Measurements from ENCODE around the gene CRYAB. TPM values are rescaled to one million over a fixed set of nuclear protein-coding genes. Genes with fewer than 3 reads are reported as not detected.

Gene CRYAB

GRCh38 chr11:111860257-111860656 is 51.3 kb downstream of the CRYAB start:
- Histone ChIP-seq H4K8ac (ENCODE audit: low read length) (no peak overlapping the region), H3K18ac (ENCODE audit: low read depth in 1 of 2, low read length in 2 of 2) (no peak overlapping the region), H3K23ac (ENCODE audit: low read length in 2 of 2) (no peak overlapping the region), H2AK5ac (ENCODE audit: low read length, severe bottlenecking) (no peak overlapping the region), H3K27ac (ENCODE audit: low read length, poor library complexity, severe bottlenecking) (no peak overlapping the region), H3K9me3 (ENCODE audit: control insufficient read depth, low read length) (no peaks in the 10 kb centered on the region), H2BK15ac (ENCODE audit: low read depth, poor library complexity, severe bottlenecking) (no peak overlapping the region), H2BK5ac (ENCODE audit: low read depth, low read length, poor library complexity, severe bottlenecking) (no peak overlapping the region), H3K36me3 (ENCODE audit: control insufficient read depth in 1 of 2, insufficient read depth in 2 of 2, low read depth in 1 of 2, low read length in 2 of 2) (peaks cover 16 to 64% of the 10 kb centered on the region in 2 experiments), H3K27me3 (ENCODE audit: control insufficient read depth in 1 of 2, insufficient read depth in 1 of 2, low read length in 2 of 2) (no peaks in the 10 kb centered on the region), H2AFZ (ENCODE audit: low read depth, low read length) (no peak overlapping the region), H2BK12ac (ENCODE audit: low read length in 2 of 2) (no peak overlapping the region), H3K79me1 (replicated peaks; ENCODE audit: low read length, poor library complexity, severe bottlenecking) (peaks cover 2% of the 10 kb centered on the region), H3K4ac (ENCODE audit: low read depth in 1 of 2, low read length in 2 of 2) (no peak overlapping the region), H3K4me3 (ENCODE audit: insufficient read depth in 1 of 2, low read depth in 1 of 2, low read length in 2 of 2) (no peak overlapping the region), H3K4me2 (ENCODE audit: low read length, poor library complexity, severe bottlenecking) (no peak overlapping the region), H3K14ac (ENCODE audit: low read length in 2 of 2) (no peak overlapping the region), H4K91ac (ENCODE audit: low read length) (no peak overlapping the region), H3K4me1 (ENCODE audit: control insufficient read depth, insufficient read depth, low read depth, low read length) (peaks cover 2% of the 10 kb centered on the region), H3K9ac (ENCODE audit: low read length) (no peak overlapping the region), H2BK120ac (ENCODE audit: low read depth, low read length) (no peak overlapping the region)
- 100% methylated on average over 2 of the region's 3 CpGs for WGBS
- DNase-seq, result no peak

Small RNAs within 50 kb of the gene (small RNA-seq; reads per million reads assigned to genes)
- gene C11orf52 (ENCODE audit: low read depth), result not detected
- gene GNG5P3 (ENCODE audit: low read depth), result not detected
- not detected for gene RNA5SP351 (ENCODE audit: low read depth)
- gene RPL37AP8 (ENCODE audit: low read depth), result not detected

Measured in mesenchymal stem cell (in vitro differentiated cells and primary cell).